Endodermal cell (in vitro differentiated cells): ENCODE measurements around the gene MMP25. TPM values are rescaled to one million over a fixed set of nuclear protein-coding genes. Genes with fewer than 3 reads are reported as not detected.

Experiments
- DNase-seq: peaks from one replicate; pipeline ENCODE4 v3.0.0-alpha.2; 2017
- H3K27ac ChIP-seq: 2 replicates; pipeline ENCODE4 v1.5.1; 2013; ENCODE audit warnings: mild to moderate bottlenecking, low read depth, low read length, moderate library complexity
- H3K27me3 ChIP-seq: 2 replicates; pipeline ENCODE4 v1.6.1; 2013; ENCODE audit warnings: mild to moderate bottlenecking, low read length, moderate library complexity; ENCODE audit not compliant: insufficient read depth, control insufficient read depth, poor library complexity, severe bottlenecking
- H3K36me3 ChIP-seq: 2 replicates; pipeline ENCODE4 v1.7.0; 2013; ENCODE audit warnings: mild to moderate bottlenecking, low read length, moderate library complexity; ENCODE audit not compliant: control insufficient read depth, insufficient read depth
- H3K4me1 ChIP-seq: one replicate; pipeline ENCODE4 v1.7.0; 2013; ENCODE audit warnings: low read length; ENCODE audit not compliant: control insufficient read depth, insufficient read depth
- H3K4me3 ChIP-seq: 2 replicates; pipeline ENCODE4 v1.5.1; 2013; ENCODE audit warnings: mild to moderate bottlenecking, low read length, moderate library complexity
- H3K9ac ChIP-seq: 2 replicates; pipeline ENCODE4 v1.6.1; 2013; ENCODE audit warnings: mild to moderate bottlenecking, low read length, moderate library complexity; ENCODE audit not compliant: poor library complexity, severe bottlenecking; ENCODE audit errors: extremely low read depth
- H3K9me3 ChIP-seq: 2 replicates; pipeline ENCODE4 v1.6.1; 2013; ENCODE audit warnings: mild to moderate bottlenecking, low read length, moderate library complexity; ENCODE audit not compliant: control insufficient read depth
- H3K27ac Mint-ChIP-seq: 2 replicates; pipeline ENCODE4 v1.8.0; 2020; ENCODE audit warnings: mixed read lengths
- H3K27me3 Mint-ChIP-seq: 2 replicates; pipeline ENCODE4 v1.8.0; 2021; ENCODE audit warnings: mild to moderate bottlenecking, mixed read lengths; ENCODE audit not compliant: insufficient read depth
- H3K36me3 Mint-ChIP-seq: 2 replicates; pipeline ENCODE4 v1.8.0; 2020; ENCODE audit warnings: low read depth, mixed read lengths
- H3K4me1 Mint-ChIP-seq: 2 replicates; pipeline ENCODE4 v1.8.0; 2020; ENCODE audit warnings: mixed read lengths
- H3K4me3 Mint-ChIP-seq: 2 replicates; pipeline ENCODE4 v1.8.0; 2020; ENCODE audit warnings: mild to moderate bottlenecking, moderate library complexity, mixed read lengths
- H3K9me3 Mint-ChIP-seq: 2 replicates; pipeline ENCODE4 v1.8.0; 2020; ENCODE audit warnings: mild to moderate bottlenecking, mixed read lengths
- WGBS, 2 experiments: methylation state at CpG; one replicate each; pipeline versions ENCODE4 v1.1.5 to v1.1.7; 2013; ENCODE audit warnings: missing lambda C conversion rate in 2 of 2, mixed read lengths in 1 of 2; ENCODE audit not compliant: insufficient coverage in 1 of 2, insufficient read length in 1 of 2; 5-methylcytosine and 5-hydroxymethylcytosine counted together
- total RNA-seq, 2 donors: library from RNA; stranded (reverse); fragmentation: NEBNext Ultra II Directional in 1 of 2; extraction: Animal tissue kit (Norgen Biotek cat#: 25700) in 1 of 2; gene quantifications; 2 replicates in 1 of 2; 3 replicates in 1 of 2; pipeline ENCODE4 v1.2.1, GENCODE V29; 2021
- TF ChIP-seq, protein P1 (sequence below): fragments of 200-600 bp; sonication (generic); conservative IDR thresholded peaks from 2 replicates; pipeline ENCODE4 v1.5.0; 2021; ENCODE audit warnings: antibody characterized with exemption, mild to moderate bottlenecking

MMP25 gene
- total RNA-seq, 2 donors from 2014 or later, result 4.5 to 6.1 TPM

- Mint-ChIP-seq H3K9me3 (no peaks in the 10 kb centered on the region), H3K4me1 (peaks cover 40% of the 10 kb centered on the region), H3K4me3 (no peak overlapping the region), H3K36me3 (peaks cover 23% of the 10 kb centered on the region), H3K27me3 (peaks cover 21% of the 10 kb centered on the region), H3K27ac (no peak overlapping the region)
- Histone ChIP-seq H3K4me1 (peaks cover 12% of the 10 kb centered on the region), H3K9ac (no peak overlapping the region), H3K9me3 (no peaks in the 10 kb centered on the region), H3K36me3 (peaks cover 15% of the 10 kb centered on the region), H3K27ac (no peak overlapping the region), H3K4me3 (no peak overlapping the region), H3K27me3 (no peaks in the 10 kb centered on the region)
- DNase-seq, result peak; percentile 82
- 75 to 89% methylated on average over 20 to 27 of the region's 27 CpGs for WGBS, 2 experiments
- TF ChIP-seq, protein P1, sequence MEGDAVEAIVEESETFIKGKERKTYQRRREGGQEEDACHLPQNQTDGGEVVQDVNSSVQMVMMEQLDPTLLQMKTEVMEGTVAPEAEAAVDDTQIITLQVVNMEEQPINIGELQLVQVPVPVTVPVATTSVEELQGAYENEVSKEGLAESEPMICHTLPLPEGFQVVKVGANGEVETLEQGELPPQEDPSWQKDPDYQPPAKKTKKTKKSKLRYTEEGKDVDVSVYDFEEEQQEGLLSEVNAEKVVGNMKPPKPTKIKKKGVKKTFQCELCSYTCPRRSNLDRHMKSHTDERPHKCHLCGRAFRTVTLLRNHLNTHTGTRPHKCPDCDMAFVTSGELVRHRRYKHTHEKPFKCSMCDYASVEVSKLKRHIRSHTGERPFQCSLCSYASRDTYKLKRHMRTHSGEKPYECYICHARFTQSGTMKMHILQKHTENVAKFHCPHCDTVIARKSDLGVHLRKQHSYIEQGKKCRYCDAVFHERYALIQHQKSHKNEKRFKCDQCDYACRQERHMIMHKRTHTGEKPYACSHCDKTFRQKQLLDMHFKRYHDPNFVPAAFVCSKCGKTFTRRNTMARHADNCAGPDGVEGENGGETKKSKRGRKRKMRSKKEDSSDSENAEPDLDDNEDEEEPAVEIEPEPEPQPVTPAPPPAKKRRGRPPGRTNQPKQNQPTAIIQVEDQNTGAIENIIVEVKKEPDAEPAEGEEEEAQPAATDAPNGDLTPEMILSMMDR, result peak; percentile 43
These were observed 32.8 kb upstream of the MMP25 start for GRCh38 chr16:3013491-3013951.

DNA sequence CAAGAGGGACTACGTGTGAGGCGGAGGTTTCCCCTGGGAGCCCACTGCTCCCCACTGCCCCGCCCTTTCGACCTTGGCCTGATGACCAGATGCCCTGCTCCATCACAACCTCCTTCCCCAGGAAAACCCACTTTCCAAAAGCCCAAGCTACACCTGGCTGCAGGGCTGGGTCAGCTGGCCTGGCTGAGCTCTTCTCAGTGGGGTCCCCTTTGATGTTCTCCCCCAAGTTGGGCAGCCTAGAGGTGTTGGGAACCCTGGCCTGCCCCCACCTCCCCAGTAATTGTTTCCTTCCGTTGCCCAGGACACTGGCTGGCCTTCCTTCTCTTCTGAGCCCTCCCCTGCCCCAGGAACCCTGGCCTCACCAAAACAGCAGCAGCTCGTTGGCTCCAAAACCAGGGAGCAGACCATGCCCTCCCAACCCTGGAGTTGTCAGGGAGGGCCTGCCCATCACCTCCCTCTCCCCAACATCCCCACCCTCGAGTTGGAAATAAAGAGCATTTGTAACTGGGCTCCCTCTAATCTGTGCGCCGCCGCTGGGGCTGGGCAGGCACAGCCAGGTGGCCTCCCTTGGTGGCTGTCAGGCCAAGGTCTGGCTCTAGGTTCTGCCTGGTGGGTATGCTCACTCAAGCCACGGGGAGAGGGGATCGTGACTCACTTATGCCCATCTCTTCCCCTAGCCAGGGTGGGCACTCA is 32.2 kb upstream of the MMP25 start:
- Mint-ChIP-seq H3K4me1 (peaks cover 39% of the 10 kb centered on the region), H3K27ac (peak overlapping the region; percentile 68)

DNA sequence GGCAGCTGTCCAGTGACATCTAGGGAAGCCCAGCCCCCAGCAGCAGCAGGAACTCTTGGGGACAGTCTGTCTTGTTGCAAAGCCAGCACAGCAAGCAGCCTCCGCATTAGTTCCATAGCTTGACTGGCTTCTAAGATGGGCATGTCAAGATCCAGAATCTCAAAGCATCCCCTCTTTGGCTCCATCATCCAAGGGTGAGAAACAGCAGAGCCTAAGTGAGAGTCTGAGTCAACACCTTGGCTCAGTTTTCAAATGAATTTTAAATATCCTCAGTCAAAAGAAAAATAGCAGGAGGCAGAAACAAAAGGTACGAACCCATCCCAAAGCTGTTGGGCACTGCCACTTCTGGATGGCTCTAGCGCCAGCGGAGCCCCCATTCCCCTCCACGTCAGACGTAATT is 31.4 kb upstream of the MMP25 start:
- H3K36me3 Mint-ChIP-seq, result peaks cover 23% of the 10 kb centered on the region
- no peaks in the 10 kb centered on the region for H3K9me3 Mint-ChIP-seq
- Histone ChIP-seq H3K27me3 (no peaks in the 10 kb centered on the region), H3K9me3 (no peaks in the 10 kb centered on the region), H3K4me1 (peaks cover 7% of the 10 kb centered on the region), H3K36me3 (peaks cover 15% of the 10 kb centered on the region), H3K4me3 (no peak overlapping the region), H3K27ac (no peak overlapping the region), H3K9ac (no peak overlapping the region)
- H3K4me3 Mint-ChIP-seq, result peak overlapping the region; percentile 88
- DNase-seq, result no peak
- WGBS, 2 experiments, result 93 to 94% methylated on average over 3 to 6 of the region's 6 CpGs
- TF ChIP-seq, protein P1, result no peak
- H3K27me3 Mint-ChIP-seq, result peaks cover 20% of the 10 kb centered on the region
- peaks cover 38% of the 10 kb centered on the region for H3K4me1 Mint-ChIP-seq
- no peak overlapping the region for H3K27ac Mint-ChIP-seq

More for the DNA sequence above, 32.2 kb upstream of the MMP25 start:
- Histone ChIP-seq H3K4me1 (peaks cover 12% of the 10 kb centered on the region), H3K27ac (no peak overlapping the region), H3K9me3 (no peaks in the 10 kb centered on the region), H3K36me3 (peaks cover 15% of the 10 kb centered on the region), H3K27me3 (no peaks in the 10 kb centered on the region), H3K9ac (no peak overlapping the region), H3K4me3 (no peak overlapping the region)
- TF ChIP-seq, protein P1, result no peak
- Mint-ChIP-seq H3K27me3 (peaks cover 20% of the 10 kb centered on the region), H3K4me3 (no peak overlapping the region), H3K9me3 (no peaks in the 10 kb centered on the region), H3K36me3 (peaks cover 23% of the 10 kb centered on the region)
- DNase-seq, result peak; percentile 81
- WGBS, 2 experiments, result 87 to 94% methylated on average over 7 to 12 of the region's 12 CpGs
